ENCODE results near the gene ABCB8. TPM values are rescaled to one million over a fixed set of nuclear protein-coding genes. Genes with fewer than 3 reads are reported as not detected.

Gene ABCB8
- total RNA-seq, 1 experiment from 2014 or later, result 37.0 TPM

DNA sequence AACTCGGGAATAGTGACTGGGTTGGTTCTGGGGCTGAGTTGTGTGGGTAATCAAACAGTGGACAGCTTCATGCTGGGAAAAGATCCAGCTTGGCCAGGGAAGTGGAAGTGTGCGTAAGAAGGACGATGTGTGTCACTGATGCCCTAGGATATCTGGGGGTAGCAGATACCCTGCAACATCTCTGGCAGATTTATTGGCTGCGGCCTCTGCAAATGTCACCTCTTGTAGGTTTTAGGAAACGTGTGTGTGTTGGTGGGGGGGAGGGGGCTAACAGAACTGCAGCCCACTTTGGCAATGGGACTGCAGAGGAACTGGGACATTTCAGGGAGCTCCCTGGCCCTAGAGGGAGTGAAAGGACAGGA, 57.1 kb downstream of the ABCB8 start:
- no peak for DNase-seq (ENCODE audit: low read depth)

DNA sequence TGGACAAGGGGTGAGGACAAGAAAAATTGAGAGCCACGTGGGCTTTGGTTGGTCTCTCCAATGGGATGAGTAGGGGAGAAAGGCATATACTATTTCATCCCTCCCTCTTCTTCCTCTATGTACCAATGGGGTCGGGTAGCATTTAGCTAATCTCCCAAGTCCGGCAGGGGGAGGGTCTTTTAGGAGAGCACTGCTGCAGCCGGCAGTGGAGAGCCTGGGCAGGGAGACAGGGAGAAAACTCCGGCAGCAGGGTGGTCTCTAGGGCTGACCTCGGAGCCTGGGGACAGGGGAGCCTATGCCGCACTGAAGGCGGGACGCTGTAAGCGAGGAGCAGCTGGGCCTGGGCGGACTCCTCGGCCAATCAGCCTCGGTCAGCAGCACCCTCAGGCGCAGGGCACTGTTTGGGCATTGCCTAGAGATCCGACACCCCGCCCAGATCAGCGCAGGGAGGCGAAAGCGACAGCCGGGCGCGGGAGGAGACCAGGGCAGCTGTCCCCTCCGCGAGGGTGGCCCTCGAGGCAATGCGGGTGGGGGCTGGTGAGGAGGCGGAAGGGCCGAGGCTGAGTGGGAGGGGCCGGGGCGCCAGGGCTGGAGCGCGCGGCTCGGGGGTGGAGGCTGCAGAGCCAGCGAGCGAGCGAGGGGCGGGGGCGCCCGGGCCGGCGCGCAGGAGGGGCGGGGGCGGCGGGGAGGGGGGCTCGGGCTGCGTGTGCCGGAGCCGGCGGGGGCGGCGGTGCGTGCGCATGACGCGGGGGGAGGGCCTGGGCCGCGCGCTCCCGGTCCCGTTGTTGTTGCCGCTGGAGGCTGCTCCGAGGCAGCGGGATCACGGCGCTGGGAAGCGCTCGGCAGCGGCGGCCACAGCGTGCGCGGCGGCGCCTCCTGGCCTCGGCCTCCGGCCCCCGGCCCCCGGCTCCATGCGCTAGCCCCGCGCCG, 57.7 kb downstream of the ABCB8 start, which contains the start of gene AGAP3:
TSS of gene AGAP3 (plus strand) at position 785 of the 930 bp plus-strand sequence. CDS start 267 bp downstream, outside the sequence.
- peak; percentile 75 for DNase-seq (ENCODE audit: low read depth)

DNA sequence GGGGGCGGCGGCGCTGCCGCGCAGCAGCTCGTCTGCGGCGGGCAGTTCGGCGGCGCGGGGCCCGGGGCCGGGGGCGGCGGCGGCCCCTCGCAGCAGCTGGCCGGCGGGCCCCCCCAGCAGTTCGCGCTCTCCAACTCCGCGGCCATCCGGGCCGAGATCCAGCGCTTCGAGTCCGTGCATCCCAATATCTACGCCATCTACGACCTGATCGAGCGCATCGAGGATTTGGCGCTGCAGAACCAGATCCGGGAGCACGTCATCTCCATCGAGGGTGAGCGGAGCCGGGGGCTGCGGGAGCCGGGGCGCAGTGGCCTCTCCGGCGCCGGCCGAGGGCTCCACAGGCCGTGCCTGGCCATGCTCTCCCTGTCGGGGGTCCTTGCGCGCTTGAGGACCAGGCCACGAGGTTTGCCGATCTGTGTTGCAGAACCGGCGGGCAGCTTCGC, 58.6 kb downstream of the ABCB8 start:
- DNase-seq (ENCODE audit: low read depth), result no peak

- no peak for DNase-seq (ENCODE audit: low read depth)
These were observed 59.2 kb downstream of the ABCB8 start for GRCh38 chr7:151087245-151088018.

- DNase-seq (ENCODE audit: low read depth), result no peak
These were observed 60.0 kb downstream of the ABCB8 start for GRCh38 chr7:151088019-151088855.

DNA sequence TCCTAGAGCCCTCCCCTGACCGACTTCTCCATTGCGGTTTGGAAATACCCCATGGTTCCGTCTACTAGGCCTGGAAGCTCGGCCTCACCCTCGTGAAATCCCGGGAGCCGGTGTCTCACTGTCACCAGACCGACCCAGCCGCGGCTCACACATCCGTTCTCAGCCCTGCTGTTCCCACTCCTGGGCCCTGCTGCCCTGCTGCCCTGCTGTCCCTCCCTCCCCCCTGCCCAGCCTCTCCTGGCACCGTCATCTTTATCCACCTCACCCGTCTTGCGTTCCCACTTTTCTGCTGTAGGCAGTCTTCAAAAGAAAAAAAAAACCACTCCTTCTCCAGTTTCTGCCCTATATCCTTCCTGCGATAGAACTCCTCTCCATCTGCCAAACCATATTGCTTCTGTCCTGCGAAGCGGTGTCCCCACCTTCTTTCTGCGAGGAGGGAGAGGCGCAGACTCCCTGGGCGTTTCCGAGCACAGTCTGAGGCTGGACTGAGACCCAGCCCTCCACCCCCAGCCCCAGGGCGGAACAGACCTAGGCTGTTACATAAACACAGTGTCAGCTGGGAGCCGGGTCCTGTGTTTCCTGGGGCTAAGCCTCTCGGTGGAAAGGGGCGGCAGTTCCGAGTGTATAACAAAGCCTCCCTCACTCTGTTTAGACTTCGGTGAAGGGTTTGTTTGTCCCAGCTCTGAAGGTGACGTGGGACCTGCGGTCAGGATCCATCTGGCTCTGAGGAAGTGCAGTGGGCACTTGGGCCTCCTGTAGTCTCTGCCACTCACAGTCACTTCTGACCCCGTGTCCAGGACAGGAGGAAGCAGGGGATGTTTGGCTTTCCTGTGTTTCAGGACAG, 60.8 kb downstream of the ABCB8 start:
- DNase-seq (ENCODE audit: low read depth), result no peak

DNA sequence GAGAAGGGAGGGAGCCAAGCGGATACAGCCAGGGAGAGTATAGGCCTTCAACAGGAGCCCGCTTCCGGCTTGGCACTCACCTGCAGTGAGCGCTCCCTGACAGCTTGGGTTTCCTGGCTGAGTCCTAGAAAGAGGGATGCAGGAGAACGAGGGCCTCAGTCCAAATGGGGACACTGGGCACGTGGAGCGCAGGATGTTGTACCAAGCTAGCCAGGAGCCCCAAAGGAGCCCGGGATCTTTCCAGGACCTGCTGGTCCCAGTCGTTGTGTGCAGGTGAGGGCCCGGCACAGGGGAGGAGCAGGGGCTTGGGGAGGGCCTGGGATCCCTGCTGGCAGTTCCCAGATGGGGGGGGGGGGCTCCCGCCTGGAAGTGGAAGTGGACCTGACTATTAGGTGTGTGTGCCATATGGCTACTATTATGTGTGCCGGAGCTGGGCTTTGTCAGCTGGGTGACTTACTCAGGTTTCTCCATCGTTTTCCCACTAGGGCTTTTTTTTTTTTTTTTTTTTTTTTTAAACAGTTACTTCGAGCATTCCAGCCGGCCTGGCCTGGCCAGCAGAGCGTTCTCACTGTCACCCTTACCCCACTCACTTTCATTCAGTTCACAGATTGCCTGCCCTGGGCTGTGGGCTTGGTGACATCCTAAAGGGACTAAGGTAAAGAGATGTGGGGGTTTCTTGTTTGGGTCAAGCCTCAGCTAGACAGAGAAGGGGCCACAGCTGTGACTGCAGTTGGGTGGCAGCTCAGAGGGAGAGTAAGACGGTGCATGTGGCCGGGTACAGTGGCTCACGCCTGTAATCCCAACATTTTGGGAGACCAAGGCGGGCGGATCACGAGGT, 61.9 kb downstream of the ABCB8 start:
- no peak for DNase-seq (ENCODE audit: low read depth)

GRCh38 chr7:151091003-151091402, 62.8 kb downstream of the ABCB8 start:
- no peak for DNase-seq (ENCODE audit: low read depth)

DNA sequence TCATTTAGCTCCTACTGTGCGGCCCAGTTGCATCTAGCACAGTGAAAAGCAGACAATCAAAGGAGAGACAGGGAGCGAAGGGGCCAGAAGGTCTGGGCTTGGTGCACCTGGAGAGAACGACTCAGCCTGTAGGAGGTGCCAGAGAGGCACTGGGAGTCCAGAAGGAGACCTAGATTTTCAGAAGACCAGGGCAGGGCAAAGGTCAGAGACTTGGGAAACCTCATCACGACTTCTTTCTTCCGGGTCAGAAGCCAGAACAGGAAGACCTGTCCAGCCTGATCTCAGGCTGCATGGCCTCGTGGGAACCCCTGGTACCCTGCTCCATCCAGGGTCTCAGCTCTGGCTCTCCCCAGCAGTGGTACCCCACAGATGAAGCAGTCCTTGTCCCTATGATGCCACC, 63.2 kb downstream of the ABCB8 start:
- no peak for DNase-seq (ENCODE audit: low read depth)

DNA sequence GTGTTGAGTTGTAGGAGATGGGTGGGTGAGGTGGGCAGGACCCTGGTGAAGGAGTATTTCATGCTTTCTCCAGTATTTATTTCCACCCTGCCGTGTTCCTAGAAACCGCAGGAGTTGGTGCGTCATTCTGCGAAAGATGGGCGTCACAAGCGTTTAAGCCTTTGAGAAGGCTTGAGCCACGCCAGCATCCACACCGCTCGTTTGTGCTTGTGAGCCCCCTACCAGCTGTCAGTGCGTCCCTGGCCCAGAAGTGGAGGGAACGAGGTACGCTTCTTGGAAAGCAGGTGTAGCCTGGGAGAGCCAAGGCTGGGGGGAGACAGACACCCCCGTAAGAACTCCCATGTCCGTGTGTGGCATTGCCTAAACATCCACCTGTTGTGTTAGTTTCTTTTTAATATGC, 63.7 kb downstream of the ABCB8 start:
- DNase-seq (ENCODE audit: low read depth), result no peak

DNA sequence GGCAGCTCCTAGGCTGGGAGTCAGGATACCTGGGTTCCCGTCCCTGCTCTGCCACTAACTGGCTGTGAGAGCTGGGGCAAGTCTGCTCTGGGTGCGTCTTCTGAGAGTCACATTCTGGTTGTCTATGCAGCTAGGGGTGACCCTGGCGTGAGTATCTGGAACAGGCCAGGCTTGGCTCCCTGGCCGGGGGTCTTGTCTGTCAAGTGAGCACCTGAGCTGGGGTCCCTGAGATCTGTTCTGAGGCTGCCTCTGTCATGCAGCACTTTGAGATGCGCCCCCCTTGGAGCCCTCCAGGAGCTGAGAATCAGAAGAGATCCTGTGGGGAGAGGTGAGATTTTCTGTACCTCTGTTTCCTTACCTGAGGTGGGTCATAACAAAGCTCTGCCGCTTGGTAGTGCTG, 65.5 kb downstream of the ABCB8 start:
- no peak for DNase-seq (ENCODE audit: low read depth)

GRCh38 chr7:151094675-151095074, 66.4 kb downstream of the ABCB8 start:
- no peak for DNase-seq (ENCODE audit: low read depth)

DNA sequence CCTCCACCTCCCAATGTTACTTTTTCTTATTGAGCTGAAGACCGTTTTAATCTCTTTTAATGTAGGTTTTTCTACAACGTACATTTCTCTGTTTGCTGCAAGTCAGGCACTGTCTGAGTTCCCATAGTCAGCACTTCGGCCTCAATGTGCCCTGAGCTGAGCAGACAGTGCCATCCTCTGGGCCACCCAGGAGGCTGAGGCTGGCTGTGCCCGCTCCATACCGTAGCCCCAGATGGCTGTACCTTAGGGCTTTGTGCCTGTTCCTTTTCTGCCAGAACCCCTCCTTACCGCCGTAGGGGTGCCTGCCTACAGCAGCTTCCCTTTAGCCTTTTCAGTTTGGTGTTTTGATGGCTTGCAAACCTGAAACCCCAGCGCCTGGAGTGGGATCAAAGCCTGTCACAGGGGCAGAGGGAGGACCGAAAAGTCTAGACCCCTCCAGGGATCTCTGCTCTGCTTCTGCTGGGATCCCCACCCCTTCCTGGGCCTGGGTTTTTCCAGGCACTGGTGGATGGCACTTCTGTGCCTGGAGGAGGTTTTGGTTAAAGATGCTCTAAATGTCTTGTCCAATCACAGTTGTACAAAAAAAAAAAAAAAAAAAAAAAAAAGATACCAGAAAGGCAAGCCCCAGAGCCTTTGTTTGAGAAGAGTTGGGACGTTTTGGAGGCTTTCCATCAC, 67.0 kb downstream of the ABCB8 start:
- no peak for DNase-seq (ENCODE audit: low read depth)

- no peak for DNase-seq (ENCODE audit: low read depth)
These were observed 67.7 kb downstream of the ABCB8 start for GRCh38 chr7:151095828-151096475.

Measured in HT1080 (cell line).